GM23338 (cell line): ENCODE data around the gene CYSLTR2.

Experiments
- EZH2 ChIP-seq: fragments of 200-600 bp; sonication (generic); IDR thresholded peaks from one replicate; pipeline ENCODE4 v1.8.0; 2017; ENCODE audit warnings: antibody characterized with exemption, mild to moderate bottlenecking, low read depth; ENCODE audit not compliant: unreplicated experiment
- POLR2AphosphoS5 ChIP-seq: IDR thresholded peaks from 2 replicates; pipeline ENCODE4 v1.6.1; 2016; ENCODE audit warnings: antibody characterized with exemption, low read depth
- REST ChIP-seq: IDR thresholded peaks from one replicate; pipeline ENCODE4 v1.6.1; 2018; ENCODE audit warnings: antibody characterized with exemption; ENCODE audit not compliant: unreplicated experiment
- TF ChIP-seq, protein P1 (sequence below), 2 experiments: fragments of 200-600 bp in 1 of 2; sonication (generic) in 1 of 2; conservative IDR thresholded peaks; 2 replicates each; pipeline versions ENCODE4 v1.5.1 to v1.6.1; 2016 to 2017; ENCODE audit warnings: antibody characterized with exemption in 2 of 2, low read depth in 2 of 2, mild to moderate bottlenecking in 2 of 2, moderate library complexity in 1 of 2
- TF ChIP-seq, protein P2 (sequence below): IDR thresholded peaks from 2 replicates; pipeline ENCODE4 v1.6.1; 2016; ENCODE audit warnings: antibody characterized with exemption

- TF ChIP-seq, protein P1, sequence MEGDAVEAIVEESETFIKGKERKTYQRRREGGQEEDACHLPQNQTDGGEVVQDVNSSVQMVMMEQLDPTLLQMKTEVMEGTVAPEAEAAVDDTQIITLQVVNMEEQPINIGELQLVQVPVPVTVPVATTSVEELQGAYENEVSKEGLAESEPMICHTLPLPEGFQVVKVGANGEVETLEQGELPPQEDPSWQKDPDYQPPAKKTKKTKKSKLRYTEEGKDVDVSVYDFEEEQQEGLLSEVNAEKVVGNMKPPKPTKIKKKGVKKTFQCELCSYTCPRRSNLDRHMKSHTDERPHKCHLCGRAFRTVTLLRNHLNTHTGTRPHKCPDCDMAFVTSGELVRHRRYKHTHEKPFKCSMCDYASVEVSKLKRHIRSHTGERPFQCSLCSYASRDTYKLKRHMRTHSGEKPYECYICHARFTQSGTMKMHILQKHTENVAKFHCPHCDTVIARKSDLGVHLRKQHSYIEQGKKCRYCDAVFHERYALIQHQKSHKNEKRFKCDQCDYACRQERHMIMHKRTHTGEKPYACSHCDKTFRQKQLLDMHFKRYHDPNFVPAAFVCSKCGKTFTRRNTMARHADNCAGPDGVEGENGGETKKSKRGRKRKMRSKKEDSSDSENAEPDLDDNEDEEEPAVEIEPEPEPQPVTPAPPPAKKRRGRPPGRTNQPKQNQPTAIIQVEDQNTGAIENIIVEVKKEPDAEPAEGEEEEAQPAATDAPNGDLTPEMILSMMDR (conservative IDR thresholded peaks at IDR 0.05; ENCODE audit: low read depth in 2 of 2), result no peak
- TF ChIP-seq POLR2AphosphoS5 (no peak), EZH2 (no peak), REST (no peak)
- TF ChIP-seq, protein P2, sequence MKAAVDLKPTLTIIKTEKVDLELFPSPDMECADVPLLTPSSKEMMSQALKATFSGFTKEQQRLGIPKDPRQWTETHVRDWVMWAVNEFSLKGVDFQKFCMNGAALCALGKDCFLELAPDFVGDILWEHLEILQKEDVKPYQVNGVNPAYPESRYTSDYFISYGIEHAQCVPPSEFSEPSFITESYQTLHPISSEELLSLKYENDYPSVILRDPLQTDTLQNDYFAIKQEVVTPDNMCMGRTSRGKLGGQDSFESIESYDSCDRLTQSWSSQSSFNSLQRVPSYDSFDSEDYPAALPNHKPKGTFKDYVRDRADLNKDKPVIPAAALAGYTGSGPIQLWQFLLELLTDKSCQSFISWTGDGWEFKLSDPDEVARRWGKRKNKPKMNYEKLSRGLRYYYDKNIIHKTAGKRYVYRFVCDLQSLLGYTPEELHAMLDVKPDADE, result no peak
Observed at GRCh38 chr13:48760626-48761025, 106.9 kb downstream of the CYSLTR2 start.
